NK-92 (cell line): ENCODE measurements around the gene EBNA1BP2.
"Not testable (repeated sequence)": the region's sequence is repeated elsewhere in the genome, so short reads cannot be mapped to it uniquely, and the experiment has no call there.

Experiments used
- DNase-seq: peaks from one replicate; lab custom pipeline; 2025; ENCODE audit not compliant: unreplicated experiment; lab: John Stamatoyannopoulos, UW

EBNA1BP2 gene

DNA sequence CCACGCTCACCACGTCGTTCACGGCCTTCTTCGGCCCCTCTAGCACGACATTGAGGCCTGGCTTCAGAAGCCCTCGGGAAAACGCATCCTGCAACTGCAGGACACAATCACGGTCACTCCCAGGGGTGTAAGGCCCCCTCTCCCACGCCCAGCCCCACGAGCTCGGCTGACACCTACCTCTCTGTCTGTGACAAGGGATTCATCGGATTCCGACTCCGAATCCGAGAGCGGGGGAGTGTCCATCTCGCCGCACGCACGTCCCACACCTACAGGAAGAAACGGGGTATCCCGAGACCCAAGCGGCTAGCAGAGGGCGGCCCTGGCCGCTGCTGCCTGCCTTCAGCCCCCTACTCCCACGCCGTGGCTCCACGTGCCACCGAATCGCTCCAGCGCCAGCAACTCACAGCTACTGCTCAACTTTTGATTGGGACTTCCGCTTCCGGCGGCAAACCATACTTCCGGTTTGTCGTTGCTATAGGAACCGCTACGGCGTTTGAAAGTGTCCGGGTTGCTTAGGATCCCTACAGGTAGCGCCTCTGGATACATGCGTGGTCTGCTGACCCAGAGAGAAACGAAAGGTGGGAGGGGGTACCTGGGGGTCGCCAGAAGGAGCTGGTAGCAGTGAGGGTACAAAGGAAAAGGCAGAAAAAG is at the start of gene EBNA1BP2, which contains the start of gene CFAP57:
Gene EBNA1BP2, minus strand, starts transcription at position 415 of the 651 bp plus-strand sequence. Its CDS starts 172 bp downstream, at position 243.
Gene CFAP57, plus strand, starts transcription at position 455 of the 651 bp plus-strand sequence. CDS start 424 bp downstream, outside the sequence.
- peak; percentile 30 for DNase-seq

- DNase-seq, result no peak
These were observed 49.7 kb upstream of the EBNA1BP2 start for GRCh38 chr1:43221797-43222196.

GRCh38 chr1:43220905-43221778 is 49.1 kb upstream of the EBNA1BP2 start:
- no peak for DNase-seq

- DNase-seq, result no peak
These were observed 45.7 kb upstream of the EBNA1BP2 start for GRCh38 chr1:43217747-43218146.

GRCh38 chr1:43214501-43215444 is 42.7 kb upstream of the EBNA1BP2 start:
- no peak for DNase-seq

- not testable (repeated sequence) for DNase-seq
These were observed 36.2 kb upstream of the EBNA1BP2 start for GRCh38 chr1:43208277-43208676.

GRCh38 chr1:43207229-43207853 is 35.3 kb upstream of the EBNA1BP2 start:
- DNase-seq, result no peak

- DNase-seq, result no peak
These were observed 34.6 kb upstream of the EBNA1BP2 start for GRCh38 chr1:43206600-43207228.

DNA sequence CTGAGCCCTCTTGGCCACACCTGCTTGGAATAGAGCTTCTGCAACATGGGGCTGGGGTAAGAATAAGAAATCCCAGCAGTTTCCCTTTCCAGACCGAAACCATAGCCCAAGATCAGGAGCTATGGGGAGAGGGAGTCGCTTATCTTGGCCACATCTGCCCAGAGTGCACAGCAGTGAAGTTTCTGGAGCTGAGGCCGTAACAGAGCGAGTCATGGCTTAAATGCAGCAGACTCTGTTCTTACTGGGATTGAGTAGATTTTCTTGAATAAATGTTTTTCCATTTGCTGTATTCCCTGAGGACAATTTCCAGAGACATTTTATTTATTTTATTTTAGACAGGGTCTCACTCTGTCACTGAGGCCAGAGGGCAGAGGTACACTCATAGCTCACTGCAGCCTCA is 33.6 kb upstream of the EBNA1BP2 start:
- DNase-seq, result no peak

DNA sequence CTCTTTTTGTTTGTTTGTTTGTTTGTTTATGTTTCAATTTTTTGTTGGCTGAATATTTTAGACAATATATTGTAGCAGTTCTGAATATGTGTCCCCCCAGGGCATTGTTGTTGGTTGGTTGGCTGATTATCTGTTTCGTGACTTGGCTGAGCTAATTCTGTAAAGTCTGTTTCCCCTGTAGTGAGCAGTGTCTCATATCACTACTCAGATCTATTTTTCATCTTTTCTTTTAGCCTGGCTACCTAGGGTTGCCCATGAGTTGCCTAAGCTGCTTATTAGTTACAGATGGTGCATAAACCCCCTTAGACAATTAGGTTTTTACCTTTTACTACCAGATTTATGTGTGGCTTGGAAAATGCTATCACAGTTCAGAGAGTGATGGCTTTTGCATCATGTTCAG is 32.3 kb upstream of the EBNA1BP2 start:
- DNase-seq, result no peak

GRCh38 chr1:43203859-43204258 is 31.8 kb upstream of the EBNA1BP2 start:
- no peak for DNase-seq

- no peak for DNase-seq
These were observed 27.1 kb upstream of the EBNA1BP2 start for GRCh38 chr1:43199093-43199726.

DNA sequence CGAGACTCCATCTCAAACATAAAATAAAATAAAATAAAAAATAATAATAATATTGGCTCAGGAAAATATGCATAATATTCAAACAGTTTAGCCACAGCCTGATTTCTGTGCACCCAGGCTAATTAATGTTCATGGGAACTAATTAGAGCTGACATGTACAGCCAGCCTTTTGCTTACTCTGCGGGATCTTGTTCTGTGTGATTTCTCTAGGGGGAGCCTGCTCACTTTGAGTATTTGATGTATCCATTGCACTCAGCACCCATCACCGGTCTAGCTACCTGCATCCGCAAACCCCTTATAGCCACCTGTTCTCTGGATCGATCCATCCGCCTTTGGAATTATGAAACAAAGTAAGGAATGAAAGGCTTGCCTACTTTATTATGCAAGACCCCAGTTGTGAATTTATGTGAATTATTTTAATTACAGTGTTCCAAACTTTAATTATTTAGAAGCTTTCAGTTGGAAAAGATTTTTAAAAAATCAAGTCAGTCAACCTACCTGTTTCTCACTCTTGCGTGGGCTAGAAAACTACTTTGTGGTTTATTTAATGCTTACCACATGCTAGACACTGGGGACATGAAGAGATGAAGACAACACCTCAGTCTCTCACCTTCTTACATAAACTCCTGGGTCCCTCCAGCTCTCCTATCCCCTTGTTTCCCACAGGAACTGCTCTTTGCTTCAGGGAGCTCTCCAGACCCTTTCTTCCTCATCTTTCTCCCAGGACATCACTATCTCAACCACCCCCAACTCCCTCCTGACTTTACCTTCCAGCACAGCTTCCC is 25.4 kb upstream of the EBNA1BP2 start:
- DNase-seq, result no peak

GRCh38 chr1:43194509-43194908 is 22.4 kb upstream of the EBNA1BP2 start:
- DNase-seq, result no peak

- no peak for DNase-seq
These were observed 16.0 kb upstream of the EBNA1BP2 start for GRCh38 chr1:43188106-43188505.

DNA sequence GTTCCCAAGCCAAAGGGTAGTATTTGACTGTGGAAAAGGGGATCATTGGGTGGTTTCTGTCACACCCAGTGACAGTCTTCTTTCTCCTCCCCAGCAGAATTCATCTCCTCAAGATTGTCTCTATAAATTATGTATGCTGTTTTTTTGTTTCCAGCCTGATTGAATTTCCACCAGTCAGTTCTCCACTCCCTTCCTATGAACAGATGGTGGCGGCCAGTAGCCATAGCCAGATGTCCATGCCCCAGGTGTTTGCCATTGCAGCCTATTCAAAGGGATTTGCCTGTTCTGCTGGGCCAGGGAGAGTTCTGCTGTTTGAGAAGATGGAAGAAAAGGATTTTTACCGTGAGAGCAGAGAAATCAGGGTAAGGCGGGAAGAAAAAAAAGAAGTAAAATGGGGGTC is 12.9 kb upstream of the EBNA1BP2 start:
- DNase-seq, result no peak

GRCh38 chr1:43184388-43184787 is 12.3 kb upstream of the EBNA1BP2 start:
- DNase-seq, result no peak

GRCh38 chr1:43177691-43178090 is 5.6 kb upstream of the EBNA1BP2 start:
- no peak for DNase-seq

DNA sequence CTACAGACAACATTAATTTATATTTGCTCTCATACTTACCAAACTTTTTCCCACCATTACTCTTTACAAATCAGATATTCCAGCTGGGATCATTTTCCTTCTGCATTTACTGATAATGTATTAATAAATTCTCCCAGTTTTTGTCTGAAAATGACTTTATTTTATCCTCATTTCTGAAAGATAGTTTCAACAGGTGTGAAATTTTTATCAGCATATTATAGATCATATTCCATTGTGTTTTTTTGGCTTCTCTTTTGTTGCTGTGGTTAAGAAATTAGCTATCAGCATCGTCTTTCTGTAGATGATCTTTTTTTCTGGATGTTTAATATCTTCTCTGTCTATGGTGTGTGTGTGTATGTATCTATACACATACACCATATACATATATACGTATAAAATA is 2.8 kb upstream of the EBNA1BP2 start:
- DNase-seq, result no peak
